HepG2 (cell line): ENCODE measurements around the gene COPS7A. TPM values are rescaled to one million over a fixed set of nuclear protein-coding genes. Genes with fewer than 3 reads are reported as not detected.

Source experiments
- ARID2 ChIP-seq: sonication (generic); formaldehyde crosslinking; IDR thresholded peaks from 2 replicates; pipeline ENCODE4 v1.8.1; 2022; ENCODE audit warnings: mild to moderate bottlenecking, missing genetic modification reagents, borderline replicate concordance
- FOXO1 ChIP-seq: sonication (generic); formaldehyde crosslinking; IDR thresholded peaks from 2 replicates; pipeline ENCODE4 v1.4.0; 2020; ENCODE audit warnings: missing genetic modification reagents
- KDM1A ChIP-seq: IDR thresholded peaks from 2 replicates; pipeline ENCODE4 v1.6.1; 2016; ENCODE audit warnings: missing compliant biosample characterization
- LCORL ChIP-seq, 2 experiments: fragments of 450-650 bp in 1 of 2; sonication (generic) in 1 of 2; formaldehyde crosslinking in 1 of 2; IDR thresholded peaks; 2 replicates each; pipeline versions ENCODE4 v1.5.0 to v1.6.1; 2017 to 2020; ENCODE audit warnings: antibody characterized with exemption in 1 of 2, missing genetic modification reagents in 1 of 2
- MATR3 ChIP-seq: sonication (generic); formaldehyde crosslinking; IDR thresholded peaks from 2 replicates; pipeline ENCODE4 v1.4.0; 2020; ENCODE audit warnings: missing genetic modification reagents
- NCOA2 ChIP-seq: sonication (generic); formaldehyde crosslinking; IDR thresholded peaks from 2 replicates; pipeline ENCODE4 v1.8.0; 2022; ENCODE audit warnings: inconsistent platforms
- NR3C1 ChIP-seq: sonication (generic); formaldehyde crosslinking; IDR thresholded peaks from 2 replicates; pipeline ENCODE4 v1.4.0; 2020; ENCODE audit warnings: missing genetic modification reagents
- POGK ChIP-seq: sonication (generic); formaldehyde crosslinking; conservative IDR thresholded peaks from 2 replicates; pipeline ENCODE4 v1.8.0; 2022; ENCODE audit warnings: mild to moderate bottlenecking, moderate library complexity, missing genetic modification reagents
- POLR2AphosphoS2 ChIP-seq: IDR thresholded peaks from 2 replicates; pipeline ENCODE4 v1.6.1; 2011; ENCODE audit warnings: low read depth, low read length, improper control_type of control experiment
- PPARG ChIP-seq: conservative IDR thresholded peaks from 2 replicates; pipeline ENCODE4 v1.6.1; 2016; ENCODE audit warnings: missing biosample characterization, missing genetic modification reagents
- SALL2 ChIP-seq: sonication (generic); formaldehyde crosslinking; IDR thresholded peaks from 2 replicates; pipeline ENCODE4 v1.8.1; 2023; ENCODE audit warnings: mild to moderate bottlenecking, missing genetic modification reagents, inconsistent platforms
- SMAD1 ChIP-seq: sonication (generic); formaldehyde crosslinking; IDR thresholded peaks from 2 replicates; pipeline ENCODE4 v1.4.0; 2020; ENCODE audit warnings: missing genetic modification reagents, low read depth, mild to moderate bottlenecking, borderline replicate concordance
- SMAD9 ChIP-seq: sonication (generic); formaldehyde crosslinking; IDR thresholded peaks from 2 replicates; pipeline ENCODE4 v1.5.1; 2020; ENCODE audit warnings: mild to moderate bottlenecking, missing genetic modification reagents
- SRSF4 ChIP-seq: fragments of 200-400 bp; formaldehyde crosslinking; IDR thresholded peaks from one replicate; pipeline ENCODE4 v1.6.1; 2018; ENCODE audit warnings: mild to moderate bottlenecking, low read depth, low read length, moderate library complexity; ENCODE audit not compliant: poor library complexity, severe bottlenecking
- ZBTB37 ChIP-seq: sonication (generic); formaldehyde crosslinking; IDR thresholded peaks from 2 replicates; pipeline ENCODE4 v1.4.0; 2020; ENCODE audit warnings: mild to moderate bottlenecking, missing genetic modification reagents
- ZNF317 ChIP-seq: sonication (generic); formaldehyde crosslinking; IDR thresholded peaks from 2 replicates; pipeline ENCODE4 v1.5.0; 2020; ENCODE audit warnings: mild to moderate bottlenecking, missing genetic modification reagents
- ZNF335 ChIP-seq: sonication (generic); formaldehyde crosslinking; IDR thresholded peaks from 2 replicates; pipeline ENCODE4 v1.4.0; 2020; ENCODE audit warnings: missing genetic modification reagents
- ZNF383 ChIP-seq: sonication (generic); formaldehyde crosslinking; IDR thresholded peaks from 2 replicates; pipeline ENCODE4 v1.4.0; 2020; ENCODE audit warnings: missing genetic modification reagents, mild to moderate bottlenecking, borderline replicate concordance
- ZNF674 ChIP-seq: sonication (generic); formaldehyde crosslinking; IDR thresholded peaks from 2 replicates; pipeline ENCODE4 v1.5.0; 2020; ENCODE audit warnings: low read depth, mild to moderate bottlenecking, missing genetic modification reagents
- ZNF687 ChIP-seq: sonication (generic); formaldehyde crosslinking; IDR thresholded peaks from 2 replicates; pipeline ENCODE4 v1.5.1; 2020; ENCODE audit warnings: mild to moderate bottlenecking, missing genetic modification reagents, moderate library complexity
- ZNF746 ChIP-seq: sonication (generic); formaldehyde crosslinking; IDR thresholded peaks from 2 replicates; pipeline ENCODE4 v1.8.0; 2022; ENCODE audit warnings: mild to moderate bottlenecking, missing genetic modification reagents
- polyA plus RNA-seq, 8 experiments: library from polyadenylated mRNA; depleted of rRNA in 3 of 8; stranded (reverse) in 7 of 8; unstranded in 1 of 8; fragments of >200 nt; fragmentation: Illumina TruSeq in 4 of 8; extraction: Trizol in 4 of 8; gene quantifications; 2 replicates each; pipeline versions ENCODE4 v1.2.1 to v1.2.3, GENCODE V29; 2011 to 2016; ENCODE audit warnings: low read depth in 4 of 8, missing spikeins in 1 of 8, mixed read lengths in 1 of 8; ENCODE audit not compliant: insufficient read depth in 1 of 8
- total RNA-seq, 5 experiments: library from RNA; depleted of rRNA; stranded (reverse); fragments of >200 nt; fragmentation: Illumina TruSeq; extraction: Trizol; gene quantifications; 2 replicates each; pipeline ENCODE4 v1.2.3, GENCODE V29; 2016; ENCODE audit warnings: low read depth in 1 of 5

Gene COPS7A
- total and polyA plus RNA-seq, 2 of the 13 experiments (the other 11 are each of a cell fraction or from before 2014, with no cell fraction given) = 40.0 to 73.6 TPM

GRCh38 chr12:6723607-6724408 lies at the start of gene COPS7A (continued):
- TF ChIP-seq ZNF687 (CRISPR knock-in tag) (peak; percentile 99), NR3C1 (CRISPR knock-in tag) (no peak), SALL2 (CRISPR knock-in tag) (peak; percentile 95), FOXO1 (no peak; the same call in 1 of the 2 replicates), POLR2AphosphoS2 (no peak), POGK (CRISPR knock-in tag) (peak; percentile 97), ZNF317 (CRISPR knock-in tag) (peak; percentile 80), LCORL (IDR thresholded peaks at IDR 0.05) (peak; percentile 77; the same call in 1 of the 2 replicates), LCORL (CRISPR knock-in tag; IDR thresholded peaks at IDR 0.05) (peak; percentile 56; the same call in 1 of the 2 replicates), ARID2 (no peak), SRSF4 (no peak), ZNF383 (no peak), ZNF746 (CRISPR knock-in tag) (peak; percentile 59), SMAD9 (CRISPR knock-in tag) (0 out of 2 replicates have a peak, but pooled peaks have one; percentile 40), ZBTB37 (CRISPR knock-in tag) (peak; percentile 55; the same call in 1 of the 2 replicates), PPARG (CRISPR knock-in tag) (peak; percentile 64; the same call in 1 of the 2 replicates), SMAD1 (CRISPR knock-in tag) (no peak), ZNF335 (CRISPR knock-in tag) (peak; percentile 81), KDM1A (CRISPR knock-in tag) (peak; percentile 47; the same call in 1 of the 2 replicates), NCOA2 (CRISPR knock-in tag) (no peak; the same call in 1 of the 2 replicates), MATR3 (CRISPR knock-in tag) (no peak), ZNF674 (CRISPR knock-in tag) (no peak)
